ENCODE results near the gene GEMIN7. TPM values are rescaled to one million over a fixed set of nuclear protein-coding genes. Genes with fewer than 3 reads are reported as not detected.

Gene GEMIN7
- total RNA-seq, 1 donor from 2014 or later: 21.7 TPM

GRCh38 chr19:45130236-45130635 is 51.2 kb downstream of the GEMIN7 start:
- H3K4me1 Mint-ChIP-seq (ENCODE audit: low read depth): peaks cover 8% of the 10 kb centered on the region
- no peaks in the 10 kb centered on the region for H3K36me3 Mint-ChIP-seq (ENCODE audit: low read depth)
- DNase-seq (ENCODE audit: low spot score): no peak
- TF ChIP-seq CTCF (IDR thresholded peaks at IDR 0.05): no peak
- H3K9me3 Mint-ChIP-seq (ENCODE audit: low read depth): no peaks in the 10 kb centered on the region
- H3K4me3 Mint-ChIP-seq (ENCODE audit: unreplicated experiment): no peak overlapping the region
- no peak overlapping the region for H3K27ac Mint-ChIP-seq (ENCODE audit: unreplicated experiment)
- H3K27me3 Mint-ChIP-seq (ENCODE audit: low read depth): no peaks in the 10 kb centered on the region

GRCh38 chr19:45130888-45131615 is 52.0 kb downstream of the GEMIN7 start:
- peak; percentile 56 for TF ChIP-seq CTCF (IDR thresholded peaks at IDR 0.05)
- H3K36me3 Mint-ChIP-seq (ENCODE audit: low read depth): no peaks in the 10 kb centered on the region
- H3K9me3 Mint-ChIP-seq (ENCODE audit: low read depth): no peaks in the 10 kb centered on the region
- no peak overlapping the region for H3K4me3 Mint-ChIP-seq (ENCODE audit: unreplicated experiment)
- H3K27me3 Mint-ChIP-seq (ENCODE audit: low read depth): no peaks in the 10 kb centered on the region
- peak overlapping the region; percentile 42 for H3K27ac Mint-ChIP-seq (ENCODE audit: unreplicated experiment)
- peaks cover 8% of the 10 kb centered on the region for H3K4me1 Mint-ChIP-seq (ENCODE audit: low read depth)
- no peak for DNase-seq (ENCODE audit: low spot score)

- Mint-ChIP-seq H3K9me3 (ENCODE audit: low read depth) (no peaks in the 10 kb centered on the region), H3K36me3 (ENCODE audit: low read depth) (no peaks in the 10 kb centered on the region), H3K4me1 (ENCODE audit: low read depth) (peaks cover 14% of the 10 kb centered on the region), H3K27ac (ENCODE audit: unreplicated experiment) (no peak overlapping the region), H3K4me3 (ENCODE audit: unreplicated experiment) (no peak overlapping the region), H3K27me3 (ENCODE audit: low read depth) (no peaks in the 10 kb centered on the region)
- DNase-seq (ENCODE audit: low spot score): no peak
- no peak for TF ChIP-seq CTCF (IDR thresholded peaks at IDR 0.05)
Measured at GRCh38 chr19:45133661-45134060, 54.6 kb downstream of the GEMIN7 start.

GRCh38 chr19:45135176-45135885 is 56.3 kb downstream of the GEMIN7 start:
- DNase-seq (ENCODE audit: low spot score): no peak
- no peak overlapping the region for H3K4me3 Mint-ChIP-seq (ENCODE audit: unreplicated experiment)
- H3K4me1 Mint-ChIP-seq (ENCODE audit: low read depth): peaks cover 11% of the 10 kb centered on the region
- TF ChIP-seq CTCF (IDR thresholded peaks at IDR 0.05): no peak
- H3K27ac Mint-ChIP-seq (ENCODE audit: unreplicated experiment): no peak overlapping the region
- no peaks in the 10 kb centered on the region for H3K36me3 Mint-ChIP-seq (ENCODE audit: low read depth)
- H3K27me3 Mint-ChIP-seq (ENCODE audit: low read depth): no peaks in the 10 kb centered on the region
- H3K9me3 Mint-ChIP-seq (ENCODE audit: low read depth): no peaks in the 10 kb centered on the region

GRCh38 chr19:45136507-45137178 is 57.6 kb downstream of the GEMIN7 start:
- TF ChIP-seq CTCF (IDR thresholded peaks at IDR 0.05): no peak
- Mint-ChIP-seq H3K27ac (ENCODE audit: unreplicated experiment) (peak overlapping the region; percentile 27), H3K36me3 (ENCODE audit: low read depth) (no peaks in the 10 kb centered on the region), H3K27me3 (ENCODE audit: low read depth) (no peaks in the 10 kb centered on the region), H3K9me3 (ENCODE audit: low read depth) (no peaks in the 10 kb centered on the region), H3K4me3 (ENCODE audit: unreplicated experiment) (no peak overlapping the region), H3K4me1 (ENCODE audit: low read depth) (peaks cover 7% of the 10 kb centered on the region)
- no peak for DNase-seq (ENCODE audit: low spot score)
